Measurements from ENCODE around the gene IGF2.
A peak's percentile ranks its signal among the peaks of the same experiment; 100 is the strongest.

IGF2 gene

GRCh38 chr11:2102132-2102882 is 36.9 kb downstream of the IGF2 start:
- peak; percentile 5 for DNase-seq

- DNase-seq, result no peak
Measured at GRCh38 chr11:2101171-2101675, 38.0 kb downstream of the IGF2 start.

- peak; percentile 27 for DNase-seq
Measured at GRCh38 chr11:2100361-2101170, 38.6 kb downstream of the IGF2 start.

GRCh38 chr11:2099516-2100349 is 39.5 kb downstream of the IGF2 start:
- peak; percentile 29 for DNase-seq

GRCh38 chr11:2098691-2099515 is 40.3 kb downstream of the IGF2 start:
- DNase-seq, result peak; percentile 29

- peak; percentile 25 for DNase-seq
Measured at GRCh38 chr11:2097998-2098690, 41.0 kb downstream of the IGF2 start.

- peak; percentile 17 for DNase-seq
Measured at GRCh38 chr11:2097356-2097997, 41.7 kb downstream of the IGF2 start.

GRCh38 chr11:2096919-2097301 is 42.3 kb downstream of the IGF2 start:
- peak; percentile 23 for DNase-seq

GRCh38 chr11:2096011-2096918 is 42.9 kb downstream of the IGF2 start:
- peak; percentile 28 for DNase-seq

GRCh38 chr11:2095542-2095941 is 43.6 kb downstream of the IGF2 start:
- DNase-seq, result no peak

- peak; percentile 27 for DNase-seq
Measured at GRCh38 chr11:2095198-2095520, 44.0 kb downstream of the IGF2 start.

GRCh38 chr11:2094354-2095197 is 44.6 kb downstream of the IGF2 start:
- peak; percentile 26 for DNase-seq

- DNase-seq, result peak; percentile 19
Measured at GRCh38 chr11:2093575-2094353, 45.4 kb downstream of the IGF2 start.

- peak; percentile 32 for DNase-seq
Measured at GRCh38 chr11:2092956-2093412, 46.2 kb downstream of the IGF2 start.

- peak; percentile 29 for DNase-seq
Measured at GRCh38 chr11:2092464-2092910, 46.7 kb downstream of the IGF2 start.

- DNase-seq, result peak; percentile 17
Measured at GRCh38 chr11:2091786-2092463, 47.3 kb downstream of the IGF2 start.

- peak; percentile 16 for DNase-seq
Measured at GRCh38 chr11:2091112-2091746, 48.0 kb downstream of the IGF2 start.
